Neural crest cell (in vitro differentiated cells): Measurements from ENCODE around the gene USH1G. TPM values are rescaled to one million over a fixed set of nuclear protein-coding genes. Genes with fewer than 3 reads are reported as not detected.

ENCODE experiments used
- DNase-seq: peaks from one replicate; pipeline ENCODE4 v3.0.0; 2021; ENCODE audit warnings: low read depth, mixed read lengths, low spot score
- H3K27ac Mint-ChIP-seq: one replicate; pipeline ENCODE4 v1.8.0; 2021; ENCODE audit warnings: mild to moderate bottlenecking, mixed read lengths; ENCODE audit not compliant: unreplicated experiment
- H3K27me3 Mint-ChIP-seq: 2 replicates; pipeline ENCODE4 v1.8.0; 2021; ENCODE audit warnings: low read depth, mild to moderate bottlenecking, mixed read lengths
- H3K36me3 Mint-ChIP-seq: 2 replicates; pipeline ENCODE4 v1.8.0; 2021; ENCODE audit warnings: low read depth, mild to moderate bottlenecking, mixed read lengths
- H3K4me1 Mint-ChIP-seq: 2 replicates; pipeline ENCODE4 v1.8.0; 2021; ENCODE audit warnings: mixed read lengths
- H3K4me3 Mint-ChIP-seq: one replicate; pipeline ENCODE4 v1.8.0; 2021; ENCODE audit warnings: mild to moderate bottlenecking, mixed read lengths
- H3K9me3 Mint-ChIP-seq: 2 replicates; pipeline ENCODE4 v1.8.0; 2021; ENCODE audit warnings: mixed read lengths
- CTCF ChIP-seq: fragments of 200-600 bp; sonication (generic); conservative IDR thresholded peaks from 2 replicates; pipeline ENCODE4 v1.5.0; 2021; ENCODE audit warnings: antibody characterized with exemption, mild to moderate bottlenecking
- total RNA-seq: library from RNA; stranded (reverse); gene quantifications from 2 replicates; pipeline ENCODE4 v1.2.1, GENCODE V29; 2021

The USH1G gene
- total RNA-seq, 1 donor from 2014 or later = not detected

GRCh38 chr17:74923538-74924249 lies 639 bp upstream of the USH1G start:
- no peak overlapping the region for H3K4me3 Mint-ChIP-seq

GRCh38 chr17:74922172-74922571 lies 883 bp downstream of the USH1G start:
- Mint-ChIP-seq H3K9me3 (no peaks in the 10 kb centered on the region), H3K27ac (no peak overlapping the region), H3K4me3 (no peak overlapping the region), H3K4me1 (no peaks in the 10 kb centered on the region), H3K27me3 (peaks cover 64% of the 10 kb centered on the region), H3K36me3 (no peaks in the 10 kb centered on the region)
- no peak for TF ChIP-seq CTCF
- no peak for DNase-seq

More at GRCh38 chr17:74923538-74924249, 639 bp upstream of the USH1G start:
- Mint-ChIP-seq H3K4me1 (no peaks in the 10 kb centered on the region), H3K27ac (no peak overlapping the region), H3K36me3 (no peaks in the 10 kb centered on the region), H3K27me3 (peaks cover 78% of the 10 kb centered on the region), H3K9me3 (no peaks in the 10 kb centered on the region)
- TF ChIP-seq CTCF = peak; percentile 95
- DNase-seq = peak; percentile 69

GRCh38 chr17:74921769-74922168 lies 1.3 kb downstream of the USH1G start:
- Mint-ChIP-seq H3K4me1 (no peaks in the 10 kb centered on the region), H3K4me3 (no peak overlapping the region), H3K27me3 (peaks cover 63% of the 10 kb centered on the region), H3K36me3 (no peaks in the 10 kb centered on the region), H3K9me3 (no peaks in the 10 kb centered on the region), H3K27ac (no peak overlapping the region)
- no peak for TF ChIP-seq CTCF
- no peak for DNase-seq

GRCh38 chr17:74921026-74921681 lies 1.9 kb downstream of the USH1G start:
- DNase-seq = no peak
- Mint-ChIP-seq H3K4me1 (no peaks in the 10 kb centered on the region), H3K27me3 (peaks cover 57% of the 10 kb centered on the region), H3K4me3 (no peak overlapping the region), H3K36me3 (no peaks in the 10 kb centered on the region), H3K27ac (no peak overlapping the region), H3K9me3 (no peaks in the 10 kb centered on the region)
- no peak for TF ChIP-seq CTCF

- peaks cover 52% of the 10 kb centered on the region for H3K27me3 Mint-ChIP-seq
- H3K9me3 Mint-ChIP-seq = no peaks in the 10 kb centered on the region
- H3K36me3 Mint-ChIP-seq = no peaks in the 10 kb centered on the region
- H3K27ac Mint-ChIP-seq = no peak overlapping the region
- no peak for TF ChIP-seq CTCF
- H3K4me1 Mint-ChIP-seq = no peaks in the 10 kb centered on the region
- no peak for DNase-seq
- H3K4me3 Mint-ChIP-seq = no peak overlapping the region
Observed at GRCh38 chr17:74920642-74921025, 2.4 kb downstream of the USH1G start.
